K562 (cell line): ENCODE results near the gene TNNT1. TPM values are rescaled to one million over a fixed set of nuclear protein-coding genes. Genes with fewer than 3 reads are reported as not detected.

Experiments
- ATAC-seq: fragments of 200-7000 bp; cut with Tn5 transposase; 3 replicates; pipeline ENCODE4 v1.9.1; 2020; ENCODE audit warnings: moderate library complexity
- BruUV-seq: library from RNA; stranded (reverse); fragments of 400-500 nt; replicated peaks from 2 replicates; lab custom pipeline; 2021; lab: Mats Ljungman, UMichigan
- CTCF ChIA-PET: fragments of 300-600 bp; formaldehyde crosslinking; extraction: SDS; loops from one replicate; lab custom pipeline; 2021; ENCODE audit warnings: low intra/inter-chr PET ratio; lab: Yijun Ruan, JAX
- POLR2A ChIA-PET: fragments of 300-600, 350-650 bp; sonication (Branson Sonifier 250); formaldehyde crosslinking; extraction: SDS; loops from one replicate; lab custom pipeline; 2021; ENCODE audit warnings: antibody characterized with exemption, inconsistent platforms; lab: Yijun Ruan, JAX
- DNase-seq, 4 experiments: peaks; one replicate each; pipeline versions ENCODE4 v3.0.0 to v3.0.0-alpha.2; 2011 to 2018; ENCODE audit warnings: low spot score in 3 of 4, mixed read lengths in 3 of 4; ENCODE audit errors: extremely low read depth in 1 of 4
- FAIRE-seq: peaks from 2 replicates; lab custom pipeline; 2011; peaks lifted over from hg19 to GRCh38; lab: Jason Lieb, UNC
- H2AFZ ChIP-seq: 2 replicates; pipeline ENCODE4 v1.6.0; 2011; ENCODE audit warnings: low read depth, low read length, control low read depth, inconsistent platforms
- H3K27ac ChIP-seq: fragments of 200-600 bp; 3 replicates; pipeline ENCODE4 v1.8.0; 2011; ENCODE audit warnings: low read depth, mild to moderate bottlenecking, control low read depth, inconsistent platforms, low read length, moderate library complexity, mixed read lengths; ENCODE audit errors: extremely low read depth
- H3K27me3 ChIP-seq, 2 experiments: fragments of 300-600 bp in 1 of 2; 2 replicates in 1 of 2; 3 replicates in 1 of 2; pipeline versions ENCODE4 v1.6.0 to v1.8.0; 2011; ENCODE audit warnings: inconsistent platforms in 2 of 2, low read length in 2 of 2, mild to moderate bottlenecking in 1 of 2, mixed read lengths in 1 of 2, moderate library complexity in 1 of 2; ENCODE audit not compliant: control insufficient read depth in 2 of 2, insufficient read depth in 2 of 2
- H3K36me3 ChIP-seq: fragments of 300-600 bp; 3 replicates; pipeline ENCODE4 v1.8.0; 2011; ENCODE audit warnings: mild to moderate bottlenecking, low read length, inconsistent platforms; ENCODE audit not compliant: control insufficient read depth, insufficient read depth
- H3K4me1 ChIP-seq, 2 experiments: fragments of 200-600 bp in 1 of 2; replicated peaks in 1 of 2; 2 replicates in 1 of 2; 3 replicates in 1 of 2; pipeline versions ENCODE4 v1.5.1 to v1.8.0; 2011; ENCODE audit warnings: inconsistent platforms in 2 of 2, low read length in 2 of 2, mild to moderate bottlenecking in 1 of 2, mixed read lengths in 1 of 2, moderate library complexity in 1 of 2; ENCODE audit not compliant: control insufficient read depth in 2 of 2, insufficient read depth in 2 of 2
- H3K4me2 ChIP-seq: 2 replicates; pipeline ENCODE4 v1.6.1; 2011; ENCODE audit warnings: low read length, control low read depth, inconsistent platforms, mixed read lengths; ENCODE audit not compliant: insufficient read depth
- H3K4me3 ChIP-seq: fragments of 200-600 bp; sonication (generic), shearing (Covaris generic); 2 replicates; pipeline ENCODE4 v1.5.1; 2016; ENCODE audit warnings: control low read depth, inconsistent platforms
- H3K79me2 ChIP-seq: fragments of 200-600 bp; 3 replicates; pipeline ENCODE4 v1.8.0; 2011; ENCODE audit warnings: low read length, inconsistent platforms; ENCODE audit not compliant: control insufficient read depth, insufficient read depth
- H3K9ac ChIP-seq, 2 experiments: 2 replicates each; pipeline versions ENCODE4 v1.6.0 to v1.6.1; 2011; ENCODE audit warnings: low read depth in 2 of 2, low read length in 2 of 2, control low read depth in 1 of 2, inconsistent platforms in 1 of 2, mild to moderate bottlenecking in 1 of 2, mixed read lengths in 1 of 2; ENCODE audit not compliant: insufficient read depth in 1 of 2
- H3K9me1 ChIP-seq: one replicate; pipeline ENCODE4 v1.6.0; 2011; ENCODE audit warnings: inconsistent platforms, mild to moderate bottlenecking, low read length, moderate library complexity; ENCODE audit not compliant: control insufficient read depth, insufficient read depth
- H3K9me3 ChIP-seq: replicated peaks from 2 replicates; pipeline ENCODE4 v1.5.1; 2011; ENCODE audit warnings: low read depth, low read length, inconsistent platforms; ENCODE audit not compliant: control insufficient read depth, insufficient read depth
- H4K20me1 ChIP-seq: replicated peaks from 2 replicates; pipeline ENCODE4 v1.6.1; 2011; ENCODE audit warnings: low read length, inconsistent platforms, mixed read lengths; ENCODE audit not compliant: control insufficient read depth, insufficient read depth
- DEAF1 ChIP-seq: fragments of 450-650 bp; formaldehyde crosslinking; IDR thresholded peaks from 2 replicates; pipeline ENCODE4 v1.4.0; 2020; ENCODE audit warnings: mild to moderate bottlenecking, moderate library complexity
- E2F4 ChIP-seq: sonication (generic); formaldehyde crosslinking; IDR thresholded peaks from 2 replicates; pipeline ENCODE4 v1.8.0; 2022; ENCODE audit warnings: mild to moderate bottlenecking, low read depth, missing genetic modification reagents
- FUS ChIP-seq: fragments of 200-400 bp; formaldehyde crosslinking; optimal IDR thresholded peaks from 2 replicates; pipeline ENCODE3; 2017; ENCODE audit warnings: low read depth, low read length
- GMEB1 ChIP-seq: fragments of 250-450 bp; sonication (Bioruptor Pico); IDR thresholded peaks from 2 replicates; pipeline ENCODE4 v1.4.0; 2020; ENCODE audit warnings: mild to moderate bottlenecking
- MTA1 ChIP-seq: fragments of 450-650 bp; IDR thresholded peaks from 2 replicates; pipeline ENCODE4 v1.6.1; 2017; ENCODE audit warnings: borderline replicate concordance
- SNAPC5 ChIP-seq: fragments of 250-450 bp; sonication (Bioruptor Pico); IDR thresholded peaks from 2 replicates; pipeline ENCODE4 v1.8.0; 2021; ENCODE audit warnings: moderate library complexity, mild to moderate bottlenecking, inconsistent platforms
- TAL1 ChIP-seq: fragments of 450-650 bp; IDR thresholded peaks from 2 replicates; pipeline ENCODE4 v1.6.1; 2016; ENCODE audit warnings: mild to moderate bottlenecking
- ZNF398 ChIP-seq: fragments of 250-450 bp; sonication (Bioruptor Pico); IDR thresholded peaks from 2 replicates; pipeline ENCODE4 v1.8.0; 2021; ENCODE audit warnings: moderate library complexity, mild to moderate bottlenecking, inconsistent platforms
- WGBS: fragments of 100-300 bp; shearing (Covaris generic); methylation state at CpG from one replicate; pipeline ENCODE4 v1.1.6; 2016; ENCODE audit warnings: low coverage, mixed read lengths; ENCODE audit not compliant: insufficient coverage; ENCODE audit errors: missing lambda C conversion rate; 5-methylcytosine and 5-hydroxymethylcytosine counted together
- in situ Hi-C: fragments of 300-500 bp; cut with MboI; formaldehyde crosslinking; loops from 4 replicates; pipeline ENCODE4 v1.15.0; 2018; ENCODE audit warnings: inconsistent platforms, mixed read lengths
- intact Hi-C: fragments of 100-400 bp; cut with micrococcal nuclease; formaldehyde crosslinking; loops from 2 replicates; pipeline ENCODE4 v1.14.2; 2022
- polyA plus RNA-seq, 8 experiments: library from polyadenylated mRNA; depleted of rRNA in 4 of 8; stranded (reverse) in 5 of 8; unstranded in 3 of 8; fragments of >200 nt; fragmentation: Nextera tagmentation in 2 of 8; fragmentation: Illumina TruSeq in 1 of 8; extraction: Ambion mirVana in 2 of 8; extraction: Trizol in 1 of 8; gene quantifications; 2 replicates each; pipeline versions ENCODE4 v1.2.1 to v1.2.3, GENCODE V29; 2011 to 2014; ENCODE audit warnings: inconsistent platforms in 1 of 8, missing spikeins in 1 of 8
- total RNA-seq, 7 experiments: library from RNA; depleted of rRNA in 6 of 7; stranded (reverse); fragments of >200 nt in 6 of 7; fragmentation: Illumina TruSeq in 2 of 7; extraction: Trizol in 2 of 7; gene quantifications; 2 replicates each; pipeline versions ENCODE4 v1.2.1 to v1.2.3, GENCODE V29; 2011 to 2021; ENCODE audit warnings: low replicate concordance in 1 of 7

The TNNT1 gene
- total and polyA plus RNA-seq, 9 of the 15 experiments (the other 6 are each of a cell fraction or from before 2014, with no cell fraction given), result 31.8 to 390 (median 227) TPM

- Histone ChIP-seq H3K9me1 (no peaks in the 10 kb centered on the region), H3K4me3 (no peak overlapping the region), H3K27me3 (no peaks in the 10 kb centered on the region), H3K9ac (peak overlapping the region in 1 of 2 experiments; percentile 22; a peak in 1 of 4 replicates), H3K27ac (no peak overlapping the region), H4K20me1 (no peaks in the 10 kb centered on the region), H3K4me2 (no peak overlapping the region), H3K9me3 (no peaks in the 10 kb centered on the region; the same call in 1 of the 2 replicates), H3K4me1 (peaks cover 29 to 58% of the 10 kb centered on the region in 2 experiments), H3K79me2 (no peaks in the 10 kb centered on the region), H2AFZ (no peak overlapping the region), H3K36me3 (peaks cover 18% of the 10 kb centered on the region; the same call in 2 of the 3 replicates)
- FAIRE-seq, result no peak
- BruUV-seq, result no TSS peak
- CTCF ChIA-PET, result no interaction called here
- 68% methylated on average over 12 of the region's 12 CpGs for WGBS
- no peak for DNase-seq
- ATAC-seq, result no peak
- intact Hi-C loops, result loop anchor here (10.0 kb wide), 1 partner anchor 351 kb away; no protein-coding TSS in a partner anchor
- POLR2A ChIA-PET, result interaction anchor here (0.7 kb wide), 1 partner anchor 433 kb away, joined by 3 read pairs; no protein-coding TSS in a partner anchor
- in situ Hi-C loops, result loop anchor here (25.0 kb wide), 1 partner anchor 984 kb away; the partner anchor contains the start of gene ZNF444
- no peak for TF ChIP-seq SNAPC5 (CRISPR knock-in tag)
- TF ChIP-seq GMEB1 (CRISPR knock-in tag), result no peak
- no peak for TF ChIP-seq ZNF398 (CRISPR knock-in tag)
- no peak for TF ChIP-seq FUS
- TF ChIP-seq E2F4 (CRISPR knock-in tag), result no peak
- TF ChIP-seq MTA1, result no peak
- TF ChIP-seq DEAF1 (CRISPR knock-in tag), result no peak
- no peak for TF ChIP-seq TAL1
Observed at GRCh38 chr19:55153652-55154264, 4.8 kb upstream of the TNNT1 start.
